ENCODE results near the gene KIAA0513. TPM values are rescaled to one million over a fixed set of nuclear protein-coding genes. Genes with fewer than 3 reads are reported as not detected.
"Not testable (repeated sequence)": the region's sequence is repeated elsewhere in the genome, so short reads cannot be mapped to it uniquely, and the experiment has no call there.

The KIAA0513 gene
- polyA plus RNA-seq, 1 donor: 4.8 TPM

- DNase-seq: no peak
Observed at GRCh38 chr16:85110105-85110504, 82.5 kb downstream of the KIAA0513 start.

- no peak for DNase-seq
Observed at GRCh38 chr16:85111184-85111583, 83.6 kb downstream of the KIAA0513 start.

DNA sequence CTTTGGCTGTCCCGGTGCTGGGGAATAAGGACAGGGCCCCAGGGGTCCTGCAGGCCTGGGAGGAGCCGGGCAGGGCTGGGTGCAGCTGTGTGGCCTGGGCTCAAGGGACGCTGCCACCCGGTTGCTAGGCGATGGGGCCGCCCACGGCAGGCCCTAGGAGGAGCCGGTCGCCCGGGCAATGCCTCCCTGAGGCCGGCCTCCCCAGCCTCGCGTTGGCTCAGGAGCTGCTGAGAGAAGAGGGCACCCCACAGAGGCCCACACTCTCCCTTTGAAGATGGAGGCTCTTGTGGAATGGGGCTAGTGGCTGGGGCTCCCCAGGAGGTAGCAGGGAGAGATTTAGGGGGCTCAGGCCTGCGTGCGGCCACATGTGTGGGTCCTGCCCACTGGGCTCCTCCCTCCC, 84.8 kb downstream of the KIAA0513 start, which contains the start of gene CIBAR2:
TSS of gene CIBAR2 (minus strand) at position 109 of the 400 bp plus-strand sequence. CDS start 120 bp downstream, outside the sequence.
- no peak for DNase-seq

DNA sequence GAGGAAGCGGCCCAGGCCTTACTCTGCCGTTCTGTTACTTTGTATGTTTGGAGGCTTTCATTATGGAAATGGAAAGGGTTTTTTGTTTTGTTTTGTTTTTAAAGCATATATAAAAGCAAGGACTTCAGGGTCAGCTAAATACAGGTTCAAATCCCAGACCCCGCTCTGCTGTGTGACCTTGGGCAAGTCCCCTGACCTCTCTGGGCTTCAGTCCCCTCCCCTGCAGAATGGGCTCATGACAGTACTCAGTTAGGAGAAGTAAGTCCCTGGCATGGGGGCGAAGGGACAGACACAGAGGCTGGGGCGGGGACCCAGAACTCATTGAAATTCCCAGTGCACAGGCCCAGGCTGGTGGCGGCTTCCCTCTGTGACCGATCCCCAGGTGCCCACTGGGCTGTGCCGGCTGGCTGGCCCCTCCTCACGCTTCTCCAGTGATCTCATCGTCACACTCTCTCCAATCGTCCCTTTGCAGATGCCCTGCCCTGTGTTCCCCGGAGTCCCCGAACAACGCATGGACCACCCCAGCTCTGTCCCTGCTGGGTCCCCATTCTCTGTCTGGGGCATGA, 85.7 kb downstream of the KIAA0513 start:
- no peak for DNase-seq

DNA sequence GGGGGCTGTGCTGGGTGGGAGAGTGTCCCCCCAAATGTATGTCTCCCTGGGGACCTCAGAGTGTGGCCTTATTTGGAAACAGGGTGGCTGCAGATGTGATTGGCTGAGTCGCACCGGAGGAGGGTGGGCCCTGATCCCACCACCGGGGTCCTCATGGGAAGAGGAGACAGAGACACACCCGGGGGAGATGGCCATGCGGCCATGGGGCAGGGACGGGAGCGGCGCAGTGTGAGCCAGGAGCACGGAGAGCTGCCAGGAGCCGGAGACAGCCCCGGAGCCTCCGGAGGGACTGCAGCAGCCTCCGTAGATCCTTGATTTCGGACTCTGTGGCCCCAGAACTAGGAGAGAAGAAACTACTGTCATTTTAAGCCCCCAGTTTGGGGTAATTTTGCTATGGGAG, 86.3 kb downstream of the KIAA0513 start:
- no peak for DNase-seq

DNA sequence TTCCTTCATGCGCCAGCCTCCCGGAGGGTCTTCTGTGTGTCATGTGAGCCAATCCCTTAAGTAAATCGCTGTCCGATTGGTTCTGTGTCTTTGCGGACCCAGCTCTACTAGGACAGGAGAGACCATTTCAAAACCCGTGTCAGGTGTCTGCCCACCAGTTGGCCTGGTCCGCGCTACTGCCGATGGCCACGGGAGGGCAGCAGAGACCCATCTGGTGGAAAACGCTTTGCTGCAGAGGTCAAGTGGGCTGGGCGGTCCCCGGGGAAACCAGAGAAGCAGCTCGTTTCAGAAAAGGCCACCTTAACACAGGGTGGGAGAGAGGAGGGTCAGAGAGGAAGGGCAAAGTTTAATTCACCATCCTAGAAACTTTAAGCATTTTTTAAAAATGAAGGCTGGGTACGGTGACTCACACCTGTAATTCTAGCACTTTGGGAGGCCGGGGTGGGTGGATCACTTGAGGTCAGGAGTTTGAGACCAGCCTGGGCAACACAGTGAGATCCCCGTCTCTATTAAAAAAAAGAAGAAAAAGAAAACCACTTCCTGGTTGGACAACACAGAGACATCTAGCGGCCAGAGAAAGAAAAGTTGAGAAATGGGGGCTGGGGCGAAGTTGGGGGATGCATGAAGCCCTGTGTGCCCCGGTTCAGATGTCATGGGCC, 87.4 kb downstream of the KIAA0513 start:
- DNase-seq: peak; percentile 81

- no peak for DNase-seq
Observed at GRCh38 chr16:85117418-85117817, 89.8 kb downstream of the KIAA0513 start.

DNA sequence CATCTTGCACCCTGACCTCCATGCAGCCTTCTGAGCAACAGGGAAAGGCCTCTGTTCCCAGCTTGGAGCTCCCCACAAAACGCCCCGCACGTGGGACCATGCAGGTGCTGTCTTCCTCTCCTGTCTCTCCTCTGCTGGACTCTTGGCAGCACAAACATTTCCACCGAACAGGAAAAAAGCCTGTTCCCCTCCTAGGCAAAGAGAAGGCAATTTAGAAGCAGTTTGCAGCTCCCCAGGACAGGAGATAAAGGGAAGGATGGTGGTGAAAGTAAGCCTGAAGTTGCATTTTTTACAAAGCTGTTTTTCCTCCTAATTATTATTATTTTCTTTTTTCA, 92.4 kb downstream of the KIAA0513 start:
- no peak for DNase-seq

DNA sequence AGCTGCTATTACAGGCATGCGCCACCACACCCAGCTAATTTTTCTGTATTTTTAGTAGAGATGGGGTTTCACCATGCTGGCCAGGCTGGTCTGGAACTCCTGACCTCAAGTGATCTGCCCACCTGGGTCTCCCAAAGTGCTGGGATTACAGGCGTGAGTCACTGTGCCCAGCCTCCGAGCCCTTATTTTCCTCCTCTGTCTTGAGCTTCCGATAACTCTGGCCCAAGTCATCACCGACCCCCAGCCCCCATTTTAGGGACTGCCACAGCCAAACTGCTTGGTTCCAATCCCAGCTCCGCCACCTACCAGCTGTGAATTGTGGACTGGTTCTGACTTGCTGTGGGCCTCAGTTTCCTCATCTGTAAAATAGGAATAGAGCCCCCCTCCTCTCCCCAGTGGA, 95.8 kb downstream of the KIAA0513 start:
- not testable (repeated sequence) for DNase-seq

- DNase-seq: no peak
Observed at GRCh38 chr16:85123891-85124635, 96.5 kb downstream of the KIAA0513 start.

- DNase-seq: no peak
Observed at GRCh38 chr16:85124636-85125346, 97.2 kb downstream of the KIAA0513 start.

GRCh38 chr16:85125570-85126393, 98.2 kb downstream of the KIAA0513 start:
- DNase-seq: no peak

- no peak for DNase-seq
Observed at GRCh38 chr16:85126394-85126704, 98.8 kb downstream of the KIAA0513 start.

- DNase-seq: peak; percentile 87
Observed at GRCh38 chr16:85126705-85127378, 99.2 kb downstream of the KIAA0513 start.

- DNase-seq: no peak
Observed at GRCh38 chr16:85127379-85127723, 99.8 kb downstream of the KIAA0513 start.

DNA sequence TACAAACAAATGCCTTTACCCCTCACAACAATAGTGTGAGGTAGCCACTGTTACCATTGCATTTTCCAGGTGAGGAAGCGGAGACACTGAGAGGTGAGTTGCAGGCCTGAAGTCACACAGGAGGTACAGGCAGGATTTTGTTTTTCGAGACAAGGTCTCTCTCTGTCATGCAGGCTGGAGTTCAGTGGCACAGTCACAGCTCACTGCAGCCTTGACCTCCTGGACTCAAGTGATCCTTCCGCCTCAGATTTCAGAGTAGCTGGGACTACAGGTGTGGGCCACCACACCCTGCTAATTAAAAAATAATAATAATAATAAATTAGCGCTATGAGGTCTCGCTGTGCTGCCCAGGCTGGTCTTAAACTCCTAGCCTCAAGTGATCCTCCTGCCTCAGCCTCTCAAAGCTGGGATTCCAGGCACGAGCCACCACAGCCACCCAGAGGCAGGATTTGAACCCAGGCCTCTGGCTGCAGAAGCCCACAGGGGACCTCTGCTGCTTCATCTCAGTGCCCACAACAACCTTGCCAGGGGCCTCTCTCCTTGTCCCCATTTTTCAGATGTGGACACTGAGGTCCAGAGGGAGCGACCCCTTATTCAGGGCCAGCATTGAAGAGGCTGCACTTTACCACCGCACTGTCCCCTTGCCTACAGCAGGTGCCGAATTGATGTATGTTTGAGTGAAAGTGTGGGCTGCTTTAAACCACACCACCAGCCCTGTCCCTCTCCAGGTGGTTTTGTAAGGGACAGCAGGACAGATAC, 100.7 kb downstream of the KIAA0513 start:
- DNase-seq: no peak

- peak; percentile 65 for DNase-seq
Observed at GRCh38 chr16:85129876-85130704, 102.5 kb downstream of the KIAA0513 start.

DNA sequence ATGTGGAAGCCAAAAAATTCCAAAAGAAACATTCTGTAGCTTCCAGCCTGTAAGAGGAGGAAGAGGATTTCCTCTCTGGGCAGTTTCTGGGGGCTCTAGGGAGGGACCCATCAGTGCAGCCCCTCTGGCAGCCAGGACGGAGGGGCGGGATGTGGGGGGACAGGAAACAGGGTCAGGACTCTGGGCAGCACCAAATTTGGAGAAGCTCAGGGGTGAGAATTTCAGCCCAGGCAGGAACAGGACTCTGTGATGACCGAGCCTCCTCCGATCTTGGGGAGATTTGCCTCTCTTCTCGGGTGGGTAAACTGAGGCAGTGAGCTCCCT, 103.1 kb downstream of the KIAA0513 start:
- no peak for DNase-seq

DNA sequence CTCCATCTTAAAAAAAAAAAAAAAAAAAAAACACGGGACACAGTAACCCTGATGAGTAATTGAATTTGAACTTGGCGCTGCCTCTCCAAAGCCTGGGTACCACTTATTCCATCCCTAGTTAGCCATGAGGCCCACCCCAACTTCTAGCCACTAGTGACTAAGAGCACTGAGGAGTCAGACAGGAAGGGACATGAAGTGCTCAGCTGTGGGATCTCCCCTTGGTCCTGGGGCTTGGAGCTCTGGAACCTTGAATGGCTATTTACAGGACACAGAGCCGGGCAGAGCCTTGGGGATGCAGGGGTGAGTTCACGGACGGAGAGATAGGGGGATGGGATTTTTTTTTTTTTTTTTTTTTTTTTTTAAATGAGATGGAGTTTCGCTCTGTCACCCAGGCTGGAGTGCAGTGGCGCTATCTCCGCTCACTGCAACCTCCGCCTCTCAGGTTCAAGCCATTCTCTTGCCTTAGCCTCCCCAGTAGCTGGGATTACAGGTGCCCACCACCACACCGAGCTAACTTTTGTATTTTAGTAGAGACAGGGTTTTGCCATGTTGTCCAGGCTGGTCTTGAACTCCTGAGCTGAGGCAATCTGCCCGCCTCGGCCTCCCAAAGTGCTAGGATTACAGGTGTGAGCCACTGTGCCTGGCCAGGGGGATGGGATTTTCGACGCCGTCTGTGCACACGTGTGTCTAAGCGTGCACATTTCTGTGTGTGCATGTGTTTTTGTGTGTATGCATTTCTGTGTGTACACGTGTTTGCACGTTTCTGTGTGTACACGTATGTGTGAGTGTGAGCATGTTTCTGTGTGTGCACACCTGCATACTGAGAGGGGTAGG, 105.1 kb downstream of the KIAA0513 start:
- no peak for DNase-seq
